ENCODE results near the gene MSS51. TPM values are rescaled to one million over a fixed set of nuclear protein-coding genes. Genes with fewer than 3 reads are reported as not detected.
A peak's percentile ranks its signal among the peaks of the same experiment; 100 is the strongest.

The MSS51 gene
- total RNA-seq, 1 experiment from 2014 or later = 3.3 TPM

GRCh38 chr10:73416571-73416970, 16.8 kb downstream of the MSS51 start:
- intact Hi-C loops (cut with micrococcal nuclease; ENCODE audit: unreplicated experiment) = loop anchor here (10.0 kb wide), 1 partner anchor 238 kb away; the partner anchor contains the start of gene SYNPO2L
- CTCF ChIA-PET = interaction anchor here (0.7 kb wide), 1 partner anchor 17 kb away, joined by 3 read pairs; the partner anchor contains the start of gene MSS51
- no peak overlapping the region for H3K4me3 Mint-ChIP-seq (ENCODE audit: low read depth, unreplicated experiment)
- H3K36me3 Mint-ChIP-seq (ENCODE audit: insufficient read depth, unreplicated experiment) = peaks cover 46% of the 10 kb centered on the region
- no peak overlapping the region for H3K27ac Mint-ChIP-seq (ENCODE audit: unreplicated experiment)
- no TSS peak for BruUV-seq (replicated peaks)
- peaks cover 33% of the 10 kb centered on the region for H3K4me1 Mint-ChIP-seq (ENCODE audit: low read depth, unreplicated experiment)
- no peak for TF ChIP-seq CTCF (IDR thresholded peaks at IDR 0.05; ENCODE audit: unreplicated experiment)
- no peak for DNase-seq
- no peaks in the 10 kb centered on the region for H3K27me3 Mint-ChIP-seq (ENCODE audit: unreplicated experiment)
- no peaks in the 10 kb centered on the region for H3K9me3 Mint-ChIP-seq (ENCODE audit: low read depth, unreplicated experiment)

GRCh38 chr10:73414230-73414945, 19.0 kb downstream of the MSS51 start:
- Mint-ChIP-seq H3K27me3 (ENCODE audit: unreplicated experiment) (no peaks in the 10 kb centered on the region), H3K9me3 (ENCODE audit: low read depth, unreplicated experiment) (no peaks in the 10 kb centered on the region), H3K36me3 (ENCODE audit: insufficient read depth, unreplicated experiment) (peaks cover 50% of the 10 kb centered on the region), H3K4me3 (ENCODE audit: low read depth, unreplicated experiment) (peak overlapping the region; percentile 95), H3K27ac (ENCODE audit: unreplicated experiment) (peak overlapping the region; percentile 92), H3K4me1 (ENCODE audit: low read depth, unreplicated experiment) (peaks cover 32% of the 10 kb centered on the region)
- CTCF ChIA-PET = no interaction called here
- peak; percentile 26 for DNase-seq
- BruUV-seq (replicated peaks) = TSS peak; percentile 69
- intact Hi-C loops (cut with micrococcal nuclease; ENCODE audit: unreplicated experiment) = loop anchor here (5.0 to 10.0 kb wide), 3 partner anchors 83 to 240 kb away; partner anchors contain the start of genes PPP3CB and SYNPO2L
- peak; percentile 42 for TF ChIP-seq CTCF (IDR thresholded peaks at IDR 0.05; ENCODE audit: unreplicated experiment)

- H3K4me3 Mint-ChIP-seq (ENCODE audit: low read depth, unreplicated experiment) = peak within 1 kb of the TSS; percentile 95
- H3K27me3 Mint-ChIP-seq (ENCODE audit: unreplicated experiment) = no peaks in the 10 kb centered on the region
- CTCF ChIA-PET = interaction anchor here (0.6 to 0.7 kb wide), 2 partner anchors 16 to 209 kb away, joined by 3 read pairs; no protein-coding TSS in a partner anchor
- H3K4me1 Mint-ChIP-seq (ENCODE audit: low read depth, unreplicated experiment) = peaks cover 32% of the 10 kb centered on the region
- no peaks in the 10 kb centered on the region for H3K9me3 Mint-ChIP-seq (ENCODE audit: low read depth, unreplicated experiment)
- intact Hi-C loops (cut with micrococcal nuclease; ENCODE audit: unreplicated experiment) = loop anchor here (5.0 to 10.0 kb wide), 3 partner anchors 84 to 241 kb away; partner anchors contain the start of genes PPP3CB and SYNPO2L
- DNase-seq = peak; percentile 97
- BruUV-seq (replicated peaks) = TSS peak; percentile 52
- no peak for TF ChIP-seq CTCF (IDR thresholded peaks at IDR 0.05; ENCODE audit: unreplicated experiment)
- peaks cover 46% of the 10 kb centered on the region for H3K36me3 Mint-ChIP-seq (ENCODE audit: insufficient read depth, unreplicated experiment)
- H3K27ac Mint-ChIP-seq (ENCODE audit: unreplicated experiment) = peak within 1 kb of the TSS; percentile 92
Observed at GRCh38 chr10:73413528-73414229, 19.7 kb downstream of the MSS51 start, which contains the start of gene ANXA7. Gene ANXA7, minus strand, starts transcription at chr10:73414058. Its CDS starts 13,202 bp downstream, at chr10:73400856.

GRCh38 chr10:73413108-73413527, 20.2 kb downstream of the MSS51 start:
- Mint-ChIP-seq H3K4me3 (ENCODE audit: low read depth, unreplicated experiment) (peak overlapping the region; percentile 95), H3K27me3 (ENCODE audit: unreplicated experiment) (no peaks in the 10 kb centered on the region), H3K36me3 (ENCODE audit: insufficient read depth, unreplicated experiment) (peaks cover 46% of the 10 kb centered on the region), H3K4me1 (ENCODE audit: low read depth, unreplicated experiment) (peaks cover 32% of the 10 kb centered on the region), H3K27ac (ENCODE audit: unreplicated experiment) (peak overlapping the region; percentile 92), H3K9me3 (ENCODE audit: low read depth, unreplicated experiment) (no peaks in the 10 kb centered on the region)
- no TSS peak for BruUV-seq (replicated peaks)
- CTCF ChIA-PET = interaction anchor here (0.6 to 0.7 kb wide), 3 partner anchors 15 to 429 kb away, joined by 3 read pairs; no protein-coding TSS in a partner anchor
- peak; percentile 52 for DNase-seq
- no peak for TF ChIP-seq CTCF (IDR thresholded peaks at IDR 0.05; ENCODE audit: unreplicated experiment)
- intact Hi-C loops (cut with micrococcal nuclease; ENCODE audit: unreplicated experiment) = loop anchor here (5.0 to 10.0 kb wide), 3 partner anchors 84 to 242 kb away; partner anchors contain the start of genes PPP3CB and SYNPO2L

Data from Calu3 (cell line).